Mesenteric fat pad (tissue), 1 donor: ENCODE data around the gene OSTC. TPM values are rescaled to one million over a fixed set of nuclear protein-coding genes. Genes with fewer than 3 reads are reported as not detected.

Experiments used
- DNase-seq: peaks from one replicate; pipeline ENCODE4 v3.0.0-alpha.2; 2020; ENCODE audit warnings: low spot score
- total RNA-seq: library from RNA; stranded (reverse); fragmentation: NEBNext Ultra II Directional; extraction: Animal tissue kit (Norgen Biotek cat#: 25700); gene quantifications from one replicate; pipeline ENCODE4 v1.2.1, GENCODE V29; 2021
- donor health status: DM: yes; HTN: yes; CAD: no.

Gene OSTC
- total RNA-seq, 1 donor from 2014 or later: 82.3 TPM

DNA sequence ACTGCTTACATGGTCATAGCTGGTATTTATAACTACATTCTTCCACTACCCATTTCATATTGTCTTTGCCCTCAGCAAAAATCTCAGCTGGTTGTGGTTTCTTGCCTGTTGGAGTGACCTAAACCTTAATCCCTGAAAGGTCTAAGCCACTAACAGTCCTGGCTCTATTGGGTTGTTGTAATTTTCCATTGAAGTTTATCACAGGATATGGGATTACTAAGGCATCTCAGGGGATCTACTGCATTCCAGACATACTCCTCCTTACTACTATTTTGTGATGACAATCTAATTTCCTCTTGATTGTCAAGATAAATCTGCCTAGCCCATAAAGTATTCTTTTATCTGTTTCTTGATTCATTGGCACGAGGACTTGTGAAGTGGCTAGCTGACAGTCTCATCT, 6.2 kb upstream of the OSTC start:
- no peak for DNase-seq

DNA sequence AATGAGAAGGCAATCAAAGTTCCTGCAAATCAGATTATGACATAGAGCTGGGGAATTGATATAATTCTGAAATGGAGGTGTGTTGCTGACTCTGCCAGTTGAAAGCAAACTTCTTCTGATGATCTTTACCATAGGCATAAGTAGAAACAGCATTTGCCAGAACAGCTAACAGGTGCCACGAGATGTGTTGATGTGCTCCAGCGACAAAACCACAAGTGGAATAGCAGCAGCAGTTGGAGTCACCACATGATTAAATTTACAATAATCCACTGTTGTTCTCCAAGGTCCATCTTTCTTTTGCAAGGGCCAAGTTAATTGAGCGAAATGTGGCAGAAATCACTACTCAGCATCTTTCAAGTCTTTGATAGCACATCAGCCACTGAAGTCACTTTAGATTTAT, 3.7 kb upstream of the OSTC start:
- no peak for DNase-seq

DNA sequence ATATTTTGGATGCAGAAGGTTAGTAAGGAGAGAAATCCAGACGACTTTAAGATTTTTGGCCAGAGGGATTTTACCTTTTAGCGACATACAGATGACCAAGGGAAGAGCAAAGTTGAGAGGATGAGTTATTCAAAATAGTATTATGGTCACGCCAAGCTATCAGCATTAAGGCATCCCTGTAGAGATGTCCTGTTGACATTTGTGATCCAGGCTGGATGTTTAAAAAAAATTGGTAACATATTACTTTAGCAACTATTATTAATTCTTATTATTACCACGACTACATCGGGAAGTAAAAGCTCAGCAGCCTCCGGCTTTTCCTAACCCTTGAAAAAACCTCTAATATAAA, 562 bp upstream of the OSTC start:
- DNase-seq: no peak

DNA sequence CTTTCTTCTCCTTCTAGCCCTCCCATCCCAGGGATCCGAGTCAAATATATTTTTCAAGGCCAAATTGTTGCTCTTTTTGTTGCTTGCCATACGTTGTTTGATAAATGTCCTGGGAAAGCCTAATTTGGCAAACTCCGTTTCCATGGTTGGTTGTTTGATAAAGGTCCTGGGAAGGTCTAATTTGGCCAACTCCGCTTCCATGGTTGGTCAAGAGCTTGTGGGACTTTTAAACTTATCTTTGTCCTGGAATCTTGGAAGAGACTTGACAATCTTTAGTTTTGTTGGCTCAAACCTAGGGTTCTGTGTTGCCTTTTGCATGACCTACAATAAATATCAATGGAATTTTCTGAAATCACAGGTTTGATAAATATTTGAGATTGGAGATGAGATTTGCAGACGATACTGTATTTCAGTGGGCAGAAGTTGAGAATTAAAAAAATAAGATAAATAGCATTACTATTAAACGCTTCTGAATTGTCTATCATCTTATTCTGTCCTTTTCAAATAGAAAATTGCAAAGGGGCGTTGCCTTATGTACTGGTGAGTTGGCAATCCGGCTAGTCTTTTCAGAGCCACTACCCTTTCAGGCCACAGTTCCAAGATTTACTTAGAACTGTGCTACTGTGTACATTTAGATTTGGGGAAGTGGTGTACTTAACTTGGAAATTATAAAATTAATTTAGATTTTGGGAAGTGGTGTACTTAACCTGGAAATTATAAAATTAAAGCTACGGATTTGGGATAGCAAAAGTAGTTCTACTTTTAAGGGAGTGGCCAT, 804 bp downstream of the OSTC start:
- DNase-seq: no peak

DNA sequence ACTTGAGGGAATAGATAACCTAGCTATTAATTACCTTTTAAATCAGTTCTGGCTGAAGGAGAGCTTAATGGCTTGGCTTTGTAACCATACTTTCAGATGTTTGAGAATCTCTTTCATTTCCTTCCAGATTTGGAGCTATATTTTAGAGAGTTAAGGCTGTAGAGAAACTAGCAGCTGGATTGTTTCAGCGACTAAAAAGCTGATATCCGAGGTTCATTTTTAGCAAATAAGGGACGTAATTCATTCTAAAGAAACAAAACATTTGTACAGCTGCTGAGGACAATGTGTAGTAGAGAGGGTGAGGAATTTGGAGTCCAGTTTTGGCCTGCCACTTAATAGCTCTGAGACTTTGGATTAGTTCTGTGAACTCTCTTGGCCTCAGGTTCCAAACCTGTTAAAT, 12.2 kb downstream of the OSTC start:
- DNase-seq: no peak

DNA sequence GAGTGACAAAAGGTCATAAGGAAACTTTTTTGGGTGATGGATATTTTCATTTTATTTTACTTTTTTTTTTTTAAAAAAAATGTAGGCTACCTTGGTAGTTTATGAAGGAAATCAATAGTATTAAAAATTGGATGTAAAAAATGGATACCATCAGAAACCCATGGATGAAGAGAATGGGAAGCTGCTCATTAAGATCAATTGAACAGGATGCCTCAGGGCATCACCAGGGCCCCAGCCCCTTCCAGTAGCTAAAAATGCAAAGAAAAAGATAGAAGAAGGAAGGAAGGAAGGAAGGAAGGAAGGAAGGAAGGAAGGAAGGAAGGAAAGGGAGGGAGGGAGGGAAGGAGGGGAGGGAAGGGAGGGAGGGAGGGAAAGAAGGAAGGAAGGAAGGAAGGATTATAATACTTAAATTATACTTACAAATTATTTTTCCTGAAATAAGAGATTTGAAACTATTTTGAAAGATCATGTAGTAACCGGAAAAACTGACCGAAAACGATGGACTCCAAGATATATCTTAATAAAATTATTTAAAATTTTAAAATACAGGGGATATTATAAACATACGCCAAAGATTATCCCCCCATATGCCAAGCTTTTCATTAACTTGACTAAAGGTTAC, 24.1 kb downstream of the OSTC start:
- DNase-seq: no peak

DNA sequence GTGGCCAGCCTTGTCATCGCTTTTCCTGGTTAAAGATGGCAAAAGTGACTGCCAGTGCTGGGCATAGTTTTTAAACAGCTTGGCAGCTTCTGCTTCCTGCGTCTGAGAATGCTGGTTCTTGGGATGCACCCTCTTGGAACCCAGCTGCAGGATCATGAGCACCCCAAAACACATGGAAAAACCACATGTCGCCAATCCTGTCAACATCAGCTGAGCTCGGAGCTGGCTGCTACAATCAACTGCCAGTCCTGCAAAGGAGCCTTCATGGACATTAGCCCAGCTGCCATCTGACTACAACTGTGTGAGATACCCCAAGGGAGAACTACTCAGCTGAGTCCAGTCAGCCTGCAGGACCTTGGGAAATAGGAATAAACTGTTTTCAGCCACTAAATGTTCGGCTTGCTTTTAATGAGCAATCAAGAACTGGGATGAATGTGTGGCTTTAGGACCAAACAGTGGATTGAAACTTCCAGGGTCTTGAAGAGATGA, 31.0 kb downstream of the OSTC start:
- no peak for DNase-seq

DNA sequence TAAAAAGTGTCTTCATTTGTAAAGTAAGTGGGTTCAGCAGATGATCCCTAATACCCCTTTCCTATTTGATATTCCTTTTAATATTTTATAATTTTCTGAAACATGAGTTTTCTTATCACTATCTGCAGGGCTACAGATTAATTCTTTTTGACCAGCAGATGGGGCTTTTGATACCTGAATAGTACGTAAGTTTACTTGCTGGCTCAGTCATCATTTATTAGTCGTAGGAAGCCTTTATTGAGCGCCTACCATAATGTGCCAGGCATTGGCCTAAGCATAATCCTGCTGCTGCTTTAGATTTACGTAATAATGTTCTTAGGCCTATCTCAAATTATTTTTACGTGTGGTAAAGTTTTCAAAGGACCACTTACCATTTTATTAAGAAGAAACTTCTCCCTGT, 33.1 kb downstream of the OSTC start:
- no peak for DNase-seq

DNA sequence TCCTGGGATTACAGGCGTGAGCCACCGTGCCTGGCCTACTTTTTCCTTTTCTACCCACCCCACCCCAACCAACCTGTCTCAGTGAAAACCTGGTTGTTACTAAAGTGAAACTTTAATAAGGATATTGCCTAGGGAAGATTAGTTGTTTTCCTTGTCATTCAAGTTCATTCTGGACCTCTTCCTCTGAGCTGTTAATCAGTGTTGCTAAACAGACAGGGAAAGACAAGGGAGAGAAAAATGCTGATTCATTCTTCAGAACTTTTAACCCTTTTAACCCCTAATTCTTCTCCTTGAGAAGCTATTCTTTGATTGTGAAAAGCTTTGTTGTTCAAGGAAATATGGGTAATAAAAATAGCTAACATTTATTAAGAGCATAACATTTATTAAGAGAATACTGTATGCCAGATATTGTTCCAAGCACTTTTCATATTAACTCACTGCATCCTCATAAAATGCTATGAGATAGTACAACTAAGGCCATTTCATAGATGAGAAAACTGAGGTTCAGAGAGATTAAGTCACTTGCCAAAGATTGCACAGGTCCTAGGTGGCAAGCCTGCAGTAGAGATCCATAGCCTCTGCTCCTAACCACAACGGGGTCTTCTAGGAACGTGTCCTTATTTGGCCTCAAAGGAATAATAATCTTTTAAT, 34.8 kb downstream of the OSTC start:
- DNase-seq: no peak

DNA sequence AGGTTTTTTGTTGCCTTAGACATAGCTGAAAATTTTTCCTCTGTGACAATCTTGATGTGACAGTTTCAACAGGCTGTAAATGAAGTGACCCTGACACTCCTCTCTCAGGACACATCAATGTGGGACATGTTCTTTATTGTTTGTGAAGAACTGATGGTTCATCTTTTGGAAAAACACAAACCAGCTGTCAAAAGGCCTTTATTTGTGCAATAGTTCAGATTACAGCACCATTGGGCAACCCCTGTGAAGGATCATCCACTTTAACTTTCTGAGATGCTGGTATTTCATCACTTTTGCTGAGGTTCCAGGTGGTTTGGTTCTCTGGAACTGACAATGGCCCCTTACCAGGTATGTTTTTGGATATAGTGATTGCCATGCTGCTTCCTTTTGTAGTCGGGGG, 40.3 kb downstream of the OSTC start:
- no peak for DNase-seq

DNA sequence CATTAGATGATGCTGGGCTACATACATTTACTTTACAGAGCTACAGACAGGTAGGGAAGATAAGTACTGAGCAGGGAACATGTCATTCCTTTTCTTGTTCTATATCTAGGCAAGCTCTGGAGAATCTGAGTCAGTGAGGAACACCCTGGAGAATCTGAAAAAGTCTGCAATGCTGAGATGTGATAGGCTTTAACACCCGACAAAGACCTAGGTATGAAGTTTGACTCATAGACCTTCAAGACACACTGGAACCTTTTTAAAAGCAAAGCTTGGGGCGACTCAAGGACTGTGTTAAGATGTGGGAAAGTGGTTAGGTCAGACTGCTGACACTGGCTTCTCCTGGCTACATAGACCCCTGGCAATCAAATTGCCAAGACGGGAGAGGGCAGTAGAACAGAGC, 42.8 kb downstream of the OSTC start:
- DNase-seq: no peak

DNA sequence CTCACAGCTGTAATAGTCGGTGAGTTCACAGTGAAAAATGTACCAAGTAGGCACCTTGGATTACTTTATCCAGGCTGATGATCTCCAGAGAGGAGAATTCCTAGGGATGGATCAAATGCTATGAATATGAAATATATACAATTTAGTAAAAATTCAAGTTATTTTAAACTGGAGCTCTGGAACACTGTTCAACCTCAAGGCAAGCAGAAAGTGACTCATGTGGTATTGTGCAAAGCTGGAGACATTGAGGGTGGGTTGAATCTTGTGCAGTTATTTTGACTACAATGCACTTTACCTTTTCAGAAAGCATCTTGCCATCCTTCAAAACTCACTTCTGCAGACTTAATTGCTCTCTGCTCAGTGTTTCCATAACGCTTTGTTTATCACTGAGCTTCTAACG, 43.4 kb downstream of the OSTC start:
- no peak for DNase-seq

DNA sequence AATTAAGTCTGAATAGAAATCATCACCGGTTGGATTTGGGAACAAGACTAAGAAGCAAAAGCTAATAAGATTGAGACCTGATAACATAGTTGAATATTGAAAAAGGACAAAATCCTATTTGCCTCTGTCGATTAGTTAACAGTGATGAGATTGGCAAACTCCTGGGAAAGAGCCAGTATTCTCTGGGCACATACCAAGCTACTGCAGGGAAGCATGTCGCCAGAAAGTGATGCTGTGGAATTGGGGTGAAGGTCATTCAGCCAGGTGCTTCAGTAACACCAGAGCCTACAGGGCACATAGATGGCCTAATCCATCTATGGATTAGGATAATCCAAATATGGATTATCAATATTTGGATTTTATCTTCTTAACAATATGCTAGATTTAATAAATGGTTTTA, 44.0 kb downstream of the OSTC start:
- DNase-seq: no peak

DNA sequence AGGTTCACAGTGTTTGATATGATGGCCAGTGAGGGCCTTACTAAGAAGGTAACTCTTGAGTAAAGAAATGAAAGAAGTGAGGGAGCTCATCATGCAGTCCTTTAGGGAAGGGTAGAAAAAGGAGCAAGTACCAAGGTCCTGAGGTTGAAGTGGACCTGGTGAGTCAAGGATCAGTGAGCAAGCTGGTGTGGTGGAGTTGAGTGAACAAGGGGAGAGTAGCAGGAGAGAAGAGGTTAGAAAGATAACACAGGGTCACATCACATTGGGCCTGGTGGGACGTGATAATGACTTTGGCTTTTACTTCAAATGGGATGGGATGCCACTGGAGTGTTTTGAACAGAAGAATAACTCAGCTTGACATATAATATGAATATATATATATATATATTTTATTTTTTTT, 44.7 kb downstream of the OSTC start:
- no peak for DNase-seq

DNA sequence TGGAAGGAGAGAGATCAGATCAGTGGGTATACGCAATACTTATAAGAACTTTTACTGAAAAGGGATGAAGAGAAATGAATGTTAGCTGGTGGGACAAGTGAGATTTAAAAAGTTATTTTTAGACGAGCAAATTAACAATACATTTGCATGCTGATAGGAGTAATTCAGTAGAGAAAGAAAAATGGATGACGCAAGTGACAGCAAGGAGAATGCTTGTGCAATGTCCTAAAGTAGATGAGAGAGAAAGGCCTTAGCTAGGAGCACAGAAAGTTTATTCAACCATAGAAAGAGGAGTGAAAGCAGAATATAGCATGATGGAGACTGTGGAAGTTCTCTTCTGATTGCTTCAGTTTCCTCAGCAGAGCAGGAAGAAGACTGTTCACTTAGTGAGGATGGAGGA, 45.8 kb downstream of the OSTC start:
- DNase-seq: no peak

DNA sequence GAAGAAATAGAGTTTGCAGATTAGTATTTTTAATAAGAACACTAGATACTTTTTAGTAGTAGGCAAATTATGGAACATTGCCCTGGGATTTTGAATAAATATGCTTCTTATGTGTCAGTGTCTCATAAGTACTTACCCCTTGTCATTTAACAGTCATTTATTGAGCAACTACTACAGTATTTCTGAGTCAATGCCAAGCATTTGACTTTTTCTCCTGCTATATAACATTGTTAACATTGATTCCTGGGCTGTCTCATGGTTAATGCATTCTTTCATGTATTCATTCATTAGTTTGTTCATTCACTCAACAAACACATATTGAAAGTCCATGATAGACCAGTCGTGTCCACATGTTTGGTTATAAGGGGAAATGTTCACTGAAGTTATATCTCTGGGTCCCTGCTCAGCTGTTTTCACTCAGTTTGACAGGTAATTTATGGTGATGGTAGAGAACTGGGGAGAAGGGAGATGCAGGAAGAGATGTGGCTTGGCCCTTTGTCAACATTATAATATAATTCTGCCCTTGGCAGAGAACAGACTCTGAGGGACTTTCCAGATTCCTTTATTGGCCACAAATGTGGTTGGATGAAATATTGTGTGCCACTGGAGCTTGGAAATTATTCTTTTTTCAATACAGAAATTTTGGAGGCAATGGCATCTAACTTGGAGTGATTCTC, 49.8 kb downstream of the OSTC start:
- no peak for DNase-seq

DNA sequence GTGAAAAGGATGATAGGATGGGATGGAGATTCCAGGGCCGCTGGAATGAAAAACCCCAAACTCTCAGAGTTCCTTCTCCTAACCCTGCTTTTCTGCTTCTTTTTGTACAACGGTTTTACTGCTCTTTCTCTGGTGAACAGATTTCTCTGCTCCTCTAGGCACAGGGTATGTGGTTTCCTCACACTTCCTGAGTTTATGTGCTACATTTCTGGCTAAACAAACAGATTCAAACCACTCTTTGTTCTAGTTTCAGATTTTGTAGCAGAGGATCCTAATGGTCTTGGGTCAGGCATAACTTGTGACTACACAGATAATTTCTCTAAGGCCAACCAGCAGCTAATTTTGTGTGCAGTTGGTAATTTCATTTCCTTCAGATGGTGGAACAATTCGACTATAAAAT, 52.6 kb downstream of the OSTC start:
- DNase-seq: no peak

DNA sequence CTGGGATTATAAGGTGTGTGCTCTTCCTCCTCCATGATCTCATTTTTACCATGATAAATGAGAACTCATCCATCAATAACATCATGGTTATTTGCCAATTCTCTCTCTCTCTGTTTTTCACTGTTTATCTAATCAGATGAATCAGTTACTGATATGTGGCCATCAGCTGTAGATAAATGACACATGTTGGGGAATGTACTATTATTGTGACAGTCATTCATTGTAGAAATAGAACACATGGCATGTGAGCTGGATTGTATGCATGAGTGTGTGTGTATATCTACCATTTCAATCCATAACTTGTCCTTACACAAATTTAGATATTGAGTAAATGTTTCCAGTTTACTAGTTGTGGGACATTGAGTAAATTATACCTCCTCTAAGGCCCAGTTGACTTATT, 53.0 kb downstream of the OSTC start:
- no peak for DNase-seq

DNA sequence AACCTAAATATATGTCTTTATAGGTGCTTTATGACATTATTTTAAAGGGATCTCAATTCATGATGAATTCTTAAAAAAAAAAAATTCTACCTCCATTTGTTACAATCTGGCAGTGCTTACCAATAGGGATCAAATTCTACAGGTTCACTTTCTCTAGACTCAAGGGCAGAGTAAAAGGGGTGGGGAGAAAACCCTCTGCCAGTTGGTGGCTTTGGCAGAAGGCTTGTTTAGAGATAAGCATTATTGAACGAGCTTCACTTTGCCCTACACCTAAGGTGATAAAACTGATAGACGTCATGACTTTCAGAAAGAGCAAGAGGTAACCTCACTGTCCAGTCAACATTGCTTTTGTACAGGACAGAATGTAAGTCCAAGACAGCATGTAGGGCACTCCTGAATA, 53.6 kb downstream of the OSTC start:
- no peak for DNase-seq

DNA sequence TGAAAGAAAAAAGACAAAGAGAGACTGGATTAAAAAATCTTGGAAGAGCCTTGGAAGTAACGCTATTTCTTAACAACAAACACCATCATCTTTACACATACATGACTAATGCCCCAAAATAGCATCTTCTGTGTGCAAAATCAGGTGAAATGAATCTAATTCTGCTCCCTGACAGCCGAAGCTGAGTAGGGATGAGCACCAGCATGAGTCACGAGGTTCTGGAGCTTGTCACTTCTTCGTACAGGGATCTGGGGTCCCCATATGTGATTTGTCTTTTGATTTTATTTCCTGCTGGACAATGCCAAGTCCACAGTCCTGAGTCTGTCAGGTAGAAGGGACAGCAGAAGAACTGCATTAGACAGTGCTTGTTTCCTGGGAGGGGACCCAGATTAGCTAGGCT, 55.9 kb downstream of the OSTC start:
- DNase-seq: no peak

DNA sequence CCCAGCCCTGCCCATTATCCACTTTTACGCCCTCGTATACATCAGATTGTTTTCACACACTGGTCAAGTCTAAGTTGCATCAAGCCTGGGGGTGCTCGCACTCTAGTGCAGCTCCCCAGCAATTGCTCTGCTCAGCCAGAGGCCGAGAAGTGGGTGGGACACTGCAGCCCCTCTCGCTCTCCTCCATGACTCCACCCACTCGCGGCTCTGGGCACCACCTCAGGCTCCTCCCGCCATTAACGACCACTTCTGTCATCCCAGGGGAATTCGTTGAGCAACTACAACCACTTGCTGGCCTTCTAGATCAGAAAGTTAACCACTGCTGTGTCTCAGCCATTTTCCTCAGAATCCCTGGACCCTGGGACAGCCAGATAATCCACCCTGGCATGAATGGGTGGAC, 58.8 kb downstream of the OSTC start:
- no peak for DNase-seq

DNA sequence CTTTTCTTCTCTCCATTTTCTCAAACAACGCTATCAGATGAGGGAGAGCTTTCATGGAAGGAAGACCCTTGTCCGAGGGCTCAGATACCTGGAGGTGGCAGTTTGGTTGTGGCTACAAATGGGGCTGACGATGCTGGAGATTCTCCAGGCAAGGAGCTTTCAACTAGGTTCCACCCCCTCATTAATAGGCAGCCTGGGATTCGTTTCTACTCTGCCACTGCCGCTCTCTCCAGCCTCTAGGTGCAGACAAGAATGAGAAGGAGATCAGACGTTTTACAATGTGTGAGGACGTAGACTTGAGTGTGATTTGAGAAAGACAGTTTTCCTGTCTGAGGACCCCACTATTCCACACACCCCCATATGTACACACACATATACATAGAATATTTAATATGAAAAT, 59.3 kb downstream of the OSTC start:
- no peak for DNase-seq
